Neuronal stem cell (in vitro differentiated cells): ENCODE data around the gene OR51B4.

Experiments
- DNase-seq: peaks from one replicate; pipeline ENCODE4 v3.0.0-alpha.2; 2013; ENCODE audit warnings: low spot score
- H2AFZ ChIP-seq: one replicate; pipeline ENCODE4 v1.6.1; 2013; ENCODE audit warnings: mild to moderate bottlenecking, low read length, inconsistent platforms
- H2AK5ac ChIP-seq: 2 replicates; pipeline ENCODE4 v1.6.1; 2013; ENCODE audit warnings: low read depth, mild to moderate bottlenecking, inconsistent platforms, low read length, moderate library complexity, mixed read lengths
- H2BK120ac ChIP-seq: 2 replicates; pipeline ENCODE4 v1.6.1; 2013; ENCODE audit warnings: low read depth, mild to moderate bottlenecking, inconsistent platforms, low read length, moderate library complexity, mixed read lengths
- H2BK12ac ChIP-seq: one replicate; pipeline ENCODE4 v1.6.1; 2013; ENCODE audit warnings: low read length, inconsistent platforms
- H2BK15ac ChIP-seq: 2 replicates; pipeline ENCODE4 v1.6.1; 2013; ENCODE audit warnings: mild to moderate bottlenecking, low read length, inconsistent platforms, mixed read lengths
- H2BK5ac ChIP-seq: one replicate; pipeline ENCODE4 v1.6.1; 2013; ENCODE audit warnings: inconsistent platforms, mild to moderate bottlenecking, low read length, moderate library complexity
- H3K14ac ChIP-seq: one replicate; pipeline ENCODE4 v1.6.1; 2013; ENCODE audit warnings: low read length, inconsistent platforms
- H3K18ac ChIP-seq: 2 replicates; pipeline ENCODE4 v1.6.1; 2013; ENCODE audit warnings: low read length, inconsistent platforms
- H3K23ac ChIP-seq: 2 replicates; pipeline ENCODE4 v1.6.1; 2013; ENCODE audit warnings: low read depth, mild to moderate bottlenecking, mixed read lengths, low read length, inconsistent platforms; ENCODE audit not compliant: poor library complexity
- H3K27ac ChIP-seq: replicated peaks from 3 replicates; pipeline ENCODE4 v1.5.1; 2013; ENCODE audit warnings: low read length, inconsistent platforms
- H3K27me3 ChIP-seq, 3 experiments: 2 replicates each; pipeline ENCODE4 v1.6.1; 2013; ENCODE audit warnings: low read length in 3 of 3, mild to moderate bottlenecking in 2 of 3, inconsistent platforms in 1 of 3, low read depth in 1 of 3, mixed read lengths in 1 of 3, moderate library complexity in 1 of 3; ENCODE audit not compliant: control insufficient read depth in 3 of 3, insufficient read depth in 3 of 3
- H3K36me3 ChIP-seq, 2 donors: replicated peaks in 1 of 2; 2 replicates each; pipeline ENCODE4 v1.6.1; 2013; ENCODE audit warnings: low read length in 2 of 2; ENCODE audit not compliant: control insufficient read depth in 2 of 2, insufficient read depth in 2 of 2
- H3K4ac ChIP-seq: 2 replicates; pipeline ENCODE4 v1.6.1; 2013; ENCODE audit warnings: inconsistent platforms, mild to moderate bottlenecking, low read length, moderate library complexity
- H3K4me1 ChIP-seq, 2 donors: 1 replicate in 1 of 2; 2 replicates in 1 of 2; pipeline ENCODE4 v1.6.1; 2013; ENCODE audit warnings: low read length in 2 of 2, low read depth in 1 of 2; ENCODE audit not compliant: control insufficient read depth in 2 of 2, insufficient read depth in 1 of 2
- H3K4me2 ChIP-seq: one replicate; pipeline ENCODE4 v1.6.1; 2013; ENCODE audit warnings: mild to moderate bottlenecking, low read length, inconsistent platforms; ENCODE audit not compliant: insufficient read depth, poor library complexity, severe bottlenecking
- H3K4me3 ChIP-seq, 2 donors: 2 replicates each; pipeline ENCODE4 v1.5.1; 2013; ENCODE audit warnings: low read length in 2 of 2, mild to moderate bottlenecking in 2 of 2, inconsistent platforms in 1 of 2, moderate library complexity in 1 of 2
- H3K79me1 ChIP-seq: one replicate; pipeline ENCODE4 v1.6.1; 2013; ENCODE audit warnings: low read depth, mild to moderate bottlenecking, inconsistent platforms, low read length, moderate library complexity
- H3K9ac ChIP-seq: one replicate; pipeline ENCODE4 v1.6.1; 2013; ENCODE audit warnings: mild to moderate bottlenecking, low read depth, low read length, inconsistent platforms; ENCODE audit not compliant: poor library complexity
- H3K9me3 ChIP-seq, 2 donors: replicated peaks in 1 of 2; 2 replicates each; pipeline versions ENCODE3 to v1.6.1; 2013; ENCODE audit warnings: low read length in 2 of 2, mild to moderate bottlenecking in 2 of 2, inconsistent platforms in 1 of 2, low read depth in 1 of 2, mixed read lengths in 1 of 2, moderate library complexity in 1 of 2; ENCODE audit not compliant: control insufficient read depth in 2 of 2, insufficient read depth in 1 of 2
- H4K8ac ChIP-seq: one replicate; pipeline ENCODE4 v1.6.1; 2013; ENCODE audit warnings: low read depth, mild to moderate bottlenecking, inconsistent platforms, low read length, moderate library complexity
- H4K91ac ChIP-seq: one replicate; pipeline ENCODE4 v1.6.1; 2013; ENCODE audit warnings: low read length, low read depth, mild to moderate bottlenecking, inconsistent platforms; ENCODE audit not compliant: poor library complexity
- WGBS, 2 donors: extraction: QIAGEN DNeasy Blood & Tissue Kit; methylation state at CpG; one replicate each; pipeline ENCODE4 v1.1.7; 2013; ENCODE audit warnings: missing lambda C conversion rate in 2 of 2, mixed read lengths in 1 of 2; ENCODE audit not compliant: insufficient read length in 2 of 2, insufficient replicate concordance in 1 of 2; ENCODE audit errors: extremely low coverage in 2 of 2; 5-methylcytosine and 5-hydroxymethylcytosine counted together

Gene OR51B4

GRCh38 chr11:5303626-5304025, 1.9 kb upstream of the OR51B4 start:
- no CpG with 5 or more reads among the region's 5 CpGs for WGBS, 2 donors
- Histone ChIP-seq H3K23ac (no peak overlapping the region), H2AFZ (no peak overlapping the region), H2BK12ac (no peak overlapping the region), H3K4me2 (no peak overlapping the region), H3K18ac (no peak overlapping the region), H3K14ac (no peak overlapping the region), H3K4me1 (no peaks in the 10 kb centered on the region), H3K9ac (no peak overlapping the region), H3K36me3 (no peaks in the 10 kb centered on the region), H4K91ac (no peak overlapping the region), H4K8ac (no peak overlapping the region), H2BK15ac (no peak overlapping the region), H2BK5ac (no peak overlapping the region), H2AK5ac (no peak overlapping the region), H3K4ac (no peak overlapping the region), H3K27ac (no peak overlapping the region), H2BK120ac (no peak overlapping the region), H3K9me3 (peaks cover 0 to 2% of the 10 kb centered on the region in 2 donors), H3K4me3 (no peak overlapping the region), H3K27me3 (no peaks in the 10 kb centered on the region), H3K79me1 (no peaks in the 10 kb centered on the region)
- no peak for DNase-seq

GRCh38 chr11:5300251-5300650, 1.5 kb downstream of the OR51B4 start:
- Histone ChIP-seq H3K27ac (no peak overlapping the region), H3K4me3 (no peak overlapping the region), H3K9ac (no peak overlapping the region), H3K14ac (no peak overlapping the region), H2BK12ac (no peak overlapping the region), H2AK5ac (no peak overlapping the region), H3K79me1 (no peaks in the 10 kb centered on the region), H3K36me3 (no peaks in the 10 kb centered on the region), H2AFZ (no peak overlapping the region), H2BK5ac (no peak overlapping the region), H3K4ac (no peak overlapping the region), H2BK120ac (no peak overlapping the region), H3K27me3 (no peaks in the 10 kb centered on the region), H2BK15ac (no peak overlapping the region), H4K91ac (no peak overlapping the region), H3K9me3 (peaks cover 0 to 2% of the 10 kb centered on the region in 2 donors), H3K23ac (no peak overlapping the region), H3K4me2 (no peak overlapping the region), H4K8ac (no peak overlapping the region), H3K18ac (no peak overlapping the region), H3K4me1 (no peaks in the 10 kb centered on the region)
- no CpG with 5 or more reads among the region's 3 CpGs for WGBS, 2 donors
- no peak for DNase-seq

DNA sequence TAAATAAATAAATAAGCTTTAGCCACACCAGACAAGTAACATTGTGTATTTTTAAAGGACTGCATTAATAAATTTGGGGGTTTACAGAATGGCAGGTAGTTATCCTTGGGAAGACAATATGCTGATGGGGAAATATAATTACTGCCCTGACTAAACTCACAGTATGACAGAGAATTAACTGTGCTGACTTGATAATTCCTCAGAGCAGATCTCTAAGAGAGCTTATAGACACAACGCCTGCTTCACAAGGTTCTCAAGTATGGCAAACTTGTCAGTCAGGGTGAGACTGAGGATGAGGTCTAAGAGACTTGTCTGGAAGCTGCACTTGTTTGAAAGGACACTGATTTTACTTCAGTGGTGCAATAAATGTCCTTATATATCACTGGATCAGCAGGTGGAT, 3.3 kb downstream of the OR51B4 start:
- Histone ChIP-seq H3K4ac (no peak overlapping the region), H3K79me1 (no peaks in the 10 kb centered on the region), H2BK15ac (no peak overlapping the region), H3K4me3 (no peak overlapping the region), H3K4me2 (no peak overlapping the region), H4K8ac (no peak overlapping the region), H2BK120ac (no peak overlapping the region), H3K23ac (no peak overlapping the region), H3K9me3 (peaks cover 0 to 2% of the 10 kb centered on the region in 2 donors), H3K9ac (no peak overlapping the region), H2AK5ac (no peak overlapping the region), H3K36me3 (no peaks in the 10 kb centered on the region), H3K14ac (no peak overlapping the region), H2BK12ac (no peak overlapping the region), H3K27ac (no peak overlapping the region), H4K91ac (no peak overlapping the region), H3K4me1 (no peaks in the 10 kb centered on the region), H3K18ac (no peak overlapping the region), H3K27me3 (no peaks in the 10 kb centered on the region), H2AFZ (no peak overlapping the region), H2BK5ac (no peak overlapping the region)
- no CpG with 5 or more reads among the region's 1 CpG for WGBS, 2 donors
- no peak for DNase-seq

- DNase-seq = no peak
- WGBS, 2 donors = 100% methylated on average over 1 of the region's 4 CpGs; no CpG with 5 or more reads in 1 of the 2 donors
These were observed 3.9 kb downstream of the OR51B4 start for GRCh38 chr11:5297721-5298323.

More at GRCh38 chr11:5297721-5298323, 3.9 kb downstream of the OR51B4 start:
- Histone ChIP-seq H3K27me3 (no peaks in the 10 kb centered on the region), H3K79me1 (no peaks in the 10 kb centered on the region), H3K4me1 (no peaks in the 10 kb centered on the region), H4K8ac (no peak overlapping the region), H3K4me3 (no peak overlapping the region), H3K23ac (no peak overlapping the region), H2BK120ac (no peak overlapping the region), H3K9me3 (peaks cover 0 to 2% of the 10 kb centered on the region in 2 donors), H2AK5ac (no peak overlapping the region), H2BK5ac (no peak overlapping the region), H3K14ac (no peak overlapping the region), H3K4ac (no peak overlapping the region), H2AFZ (no peak overlapping the region), H2BK12ac (no peak overlapping the region), H3K36me3 (no peaks in the 10 kb centered on the region), H4K91ac (no peak overlapping the region), H3K4me2 (no peak overlapping the region), H3K18ac (no peak overlapping the region), H3K27ac (no peak overlapping the region), H3K9ac (no peak overlapping the region), H2BK15ac (no peak overlapping the region)
